Measurements from ENCODE around the gene TMIGD1.

TMIGD1 gene

DNA sequence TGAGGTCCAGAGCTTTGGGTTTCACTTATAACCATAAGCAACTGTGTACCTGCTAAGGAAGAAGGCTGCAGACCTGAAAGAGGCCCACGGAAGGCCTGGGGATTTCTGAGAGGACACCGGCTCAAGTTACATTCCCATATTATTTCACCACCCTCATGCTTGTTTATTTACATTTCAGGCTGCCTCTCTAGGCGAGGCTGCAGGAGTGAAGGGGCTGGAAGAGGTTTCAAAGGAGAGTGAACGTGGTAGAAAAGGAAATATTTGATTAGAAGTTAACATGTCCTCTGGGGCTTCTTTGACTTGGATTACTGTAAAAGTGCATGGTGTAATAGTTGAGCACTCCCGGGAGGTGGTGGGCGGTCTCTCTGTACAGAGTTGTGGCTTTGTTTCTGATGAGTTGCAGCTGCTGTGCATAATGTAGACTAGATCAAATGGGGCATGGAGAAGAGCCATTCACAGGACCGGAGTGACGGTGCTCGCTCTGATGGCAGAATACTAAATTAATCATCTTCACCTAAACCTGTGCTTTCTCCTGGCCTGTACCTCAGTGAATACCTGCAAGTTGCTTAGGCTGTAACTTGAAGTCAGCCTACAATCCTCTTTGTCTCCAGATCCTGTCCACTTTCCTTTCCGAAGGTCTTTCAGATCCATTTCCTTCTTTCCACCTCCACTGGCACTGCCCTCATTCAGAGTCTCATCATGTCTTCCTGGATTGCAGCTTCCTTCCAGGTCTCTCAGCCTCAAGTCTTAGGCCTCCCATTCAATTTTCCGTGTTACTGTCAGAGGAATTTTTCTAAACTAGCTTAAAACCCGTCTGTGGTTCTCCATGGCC lies 43.0 kb upstream of the TMIGD1 start:
- Histone ChIP-seq H3K4me3 (ENCODE audit: extremely low read depth, insufficient read depth, low read length, poor library complexity, severe bottlenecking) (no peak overlapping the region), H3K36me3 (ENCODE audit: control insufficient read depth, insufficient read depth, low read length) (no peaks in the 10 kb centered on the region), H3K27ac (ENCODE audit: low read depth, low read length, severe bottlenecking) (no peak overlapping the region), H3K4me1 (ENCODE audit: control insufficient read depth, insufficient read depth, low read length, poor library complexity, severe bottlenecking) (peaks cover 7% of the 10 kb centered on the region), H3K9me3 (ENCODE audit: control insufficient read depth, low read length) (no peaks in the 10 kb centered on the region)
- 74 to 82% methylated on average over 9 of the region's 12 CpGs for WGBS, 2 experiments (ENCODE audit: insufficient coverage in 2 of 2)

DNA sequence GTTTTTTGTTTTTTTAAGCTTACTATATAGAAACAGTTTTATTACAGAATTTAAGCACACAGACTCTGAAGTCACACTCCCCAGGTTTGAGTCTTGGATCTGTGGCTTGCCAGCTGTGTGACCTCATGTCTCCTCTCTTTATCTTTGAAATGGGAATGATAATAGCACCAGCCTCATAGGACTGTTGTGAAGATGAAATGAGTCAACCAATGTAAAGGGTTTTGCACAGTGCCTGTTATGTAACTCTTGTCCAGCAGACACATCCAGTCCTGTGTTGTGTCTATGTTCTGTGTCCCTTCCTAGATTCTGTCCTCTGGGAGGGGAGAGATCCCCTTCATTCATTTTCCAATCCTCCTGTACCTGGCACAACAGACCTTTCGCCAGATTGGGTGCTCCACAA lies 41.8 kb upstream of the TMIGD1 start:
- 100% methylated on average over 1 of the region's 1 CpG; no CpG with 5 or more reads in 1 of the 2 experiments for WGBS, 2 experiments (ENCODE audit: insufficient coverage in 2 of 2)
- H3K4me3 ChIP-seq (ENCODE audit: extremely low read depth, insufficient read depth, low read length, poor library complexity, severe bottlenecking) = no peak overlapping the region
- H3K27ac ChIP-seq (ENCODE audit: low read depth, low read length, severe bottlenecking) = no peak overlapping the region
- H3K36me3 ChIP-seq (ENCODE audit: control insufficient read depth, insufficient read depth, low read length) = no peaks in the 10 kb centered on the region
- H3K9me3 ChIP-seq (ENCODE audit: control insufficient read depth, low read length) = no peaks in the 10 kb centered on the region
- peaks cover 7% of the 10 kb centered on the region for H3K4me1 ChIP-seq (ENCODE audit: control insufficient read depth, insufficient read depth, low read length, poor library complexity, severe bottlenecking)

DNA sequence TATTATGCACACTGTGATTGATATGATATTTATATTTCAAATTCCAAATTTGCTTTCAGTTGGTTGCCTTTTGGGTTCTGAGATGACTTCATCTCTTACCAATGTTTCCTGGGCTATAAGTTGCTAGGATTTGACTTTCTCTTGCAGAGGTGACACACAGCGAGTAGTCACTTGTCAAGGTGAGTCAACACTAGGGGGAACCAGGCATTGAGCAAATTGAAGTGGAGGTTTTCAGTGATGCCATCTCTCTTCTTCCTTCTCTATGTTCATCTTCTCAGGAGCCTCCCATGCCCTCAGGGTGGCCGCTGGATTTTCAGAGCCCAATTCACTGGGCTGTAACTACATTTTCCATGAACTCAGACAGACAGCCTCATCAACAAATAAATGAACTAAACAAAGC lies 38.9 kb upstream of the TMIGD1 start:
- WGBS, 2 experiments (ENCODE audit: insufficient coverage in 2 of 2) = 100% methylated on average over 1 of the region's 2 CpGs
- Histone ChIP-seq H3K4me1 (ENCODE audit: control insufficient read depth, insufficient read depth, low read length, poor library complexity, severe bottlenecking) (no peaks in the 10 kb centered on the region), H3K9me3 (ENCODE audit: control insufficient read depth, low read length) (no peaks in the 10 kb centered on the region), H3K27ac (ENCODE audit: low read depth, low read length, severe bottlenecking) (no peak overlapping the region), H3K36me3 (ENCODE audit: control insufficient read depth, insufficient read depth, low read length) (no peaks in the 10 kb centered on the region), H3K4me3 (ENCODE audit: extremely low read depth, insufficient read depth, low read length, poor library complexity, severe bottlenecking) (no peak overlapping the region)

DNA sequence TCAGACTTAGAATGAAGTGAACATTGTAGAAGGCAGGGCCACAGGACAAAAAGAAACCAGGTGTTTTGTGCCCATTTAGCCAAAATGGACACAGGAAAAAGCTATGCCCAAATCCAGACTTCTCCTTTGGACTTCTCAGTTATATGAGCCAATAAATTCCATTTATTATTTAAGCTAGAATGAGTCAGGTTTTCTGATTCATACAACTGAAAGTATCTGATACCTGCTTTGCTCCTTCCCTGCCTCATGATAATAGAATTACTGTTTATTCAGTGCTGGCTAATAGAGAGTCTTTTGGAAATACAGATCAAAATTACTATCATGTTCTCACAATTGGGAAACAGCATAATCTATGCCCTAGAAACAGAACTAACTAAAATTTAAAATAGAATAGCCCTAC lies 36.1 kb upstream of the TMIGD1 start:
- H3K4me3 ChIP-seq (ENCODE audit: extremely low read depth, insufficient read depth, low read length, poor library complexity, severe bottlenecking) = no peak overlapping the region
- H3K27ac ChIP-seq (ENCODE audit: low read depth, low read length, severe bottlenecking) = no peak overlapping the region
- no peaks in the 10 kb centered on the region for H3K4me1 ChIP-seq (ENCODE audit: control insufficient read depth, insufficient read depth, low read length, poor library complexity, severe bottlenecking)
- no peaks in the 10 kb centered on the region for H3K36me3 ChIP-seq (ENCODE audit: control insufficient read depth, insufficient read depth, low read length)
- H3K9me3 ChIP-seq (ENCODE audit: control insufficient read depth, low read length) = no peaks in the 10 kb centered on the region

DNA sequence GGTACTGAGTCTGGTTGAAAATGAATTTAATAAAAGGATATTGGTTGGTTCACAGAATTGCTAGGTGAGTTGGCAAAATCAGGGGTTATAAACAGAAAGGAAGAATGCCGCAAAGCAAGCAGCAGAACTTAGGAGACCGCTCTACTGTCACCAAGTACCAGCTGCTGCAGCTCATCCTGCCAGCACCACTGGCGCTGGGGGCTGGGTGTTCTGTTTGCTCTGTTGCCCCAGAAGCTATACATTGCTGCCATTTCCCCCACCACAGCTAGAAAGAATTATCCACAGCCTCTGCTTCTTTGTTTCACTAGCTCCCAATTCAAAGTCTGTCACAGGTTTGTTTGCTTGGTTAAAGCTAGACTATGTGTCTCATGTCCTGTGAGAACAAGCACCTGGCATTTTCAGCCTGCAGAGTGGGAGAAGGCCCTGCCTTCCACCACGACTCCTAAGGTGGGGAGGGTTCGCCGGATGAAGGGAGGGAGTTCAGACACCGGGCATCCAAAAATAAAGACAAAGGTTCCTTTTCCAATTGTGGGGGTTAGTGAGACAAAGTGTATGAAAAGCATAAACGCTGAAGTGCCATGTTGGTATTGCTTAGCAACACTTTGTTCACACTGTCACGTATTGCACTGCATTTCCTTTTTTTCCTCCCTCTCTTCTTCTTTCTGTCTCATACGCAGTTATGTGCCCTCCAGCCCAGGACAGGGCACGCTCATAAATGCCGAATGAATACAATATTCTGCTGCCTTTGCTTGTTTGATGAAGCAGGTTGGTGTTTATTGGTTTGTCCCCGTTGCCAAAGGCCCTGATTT lies 35.3 kb upstream of the TMIGD1 start:
- Histone ChIP-seq H3K27ac (ENCODE audit: low read depth, low read length, severe bottlenecking) (no peak overlapping the region), H3K36me3 (ENCODE audit: control insufficient read depth, insufficient read depth, low read length) (no peaks in the 10 kb centered on the region), H3K9me3 (ENCODE audit: control insufficient read depth, low read length) (no peaks in the 10 kb centered on the region), H3K4me1 (ENCODE audit: control insufficient read depth, insufficient read depth, low read length, poor library complexity, severe bottlenecking) (no peaks in the 10 kb centered on the region), H3K4me3 (ENCODE audit: extremely low read depth, insufficient read depth, low read length, poor library complexity, severe bottlenecking) (no peak overlapping the region)
- 86 to 90% methylated on average over 9 to 11 of the region's 13 CpGs for WGBS, 2 experiments (ENCODE audit: insufficient coverage in 2 of 2)

DNA sequence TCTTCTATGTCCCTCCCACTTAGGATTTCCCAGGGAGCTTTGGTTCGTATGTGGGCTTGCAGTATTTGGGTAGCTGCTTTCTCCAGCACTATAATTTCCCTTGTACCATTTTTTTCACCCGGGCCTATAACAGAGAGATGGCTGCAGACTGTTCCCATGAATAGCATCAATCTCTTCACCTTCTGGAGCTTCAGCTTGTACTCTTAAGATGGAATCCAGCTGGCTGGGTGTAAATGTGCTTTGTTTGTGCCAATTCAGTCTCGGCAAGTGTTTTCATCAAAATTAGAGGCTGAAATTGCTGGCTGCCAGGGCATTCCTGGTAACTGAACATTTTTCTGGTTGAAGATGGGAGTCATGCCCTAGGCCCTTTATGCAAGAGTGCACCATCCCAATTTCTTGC lies 32.7 kb upstream of the TMIGD1 start:
- Histone ChIP-seq H3K4me3 (ENCODE audit: extremely low read depth, insufficient read depth, low read length, poor library complexity, severe bottlenecking) (no peak overlapping the region), H3K9me3 (ENCODE audit: control insufficient read depth, low read length) (no peaks in the 10 kb centered on the region), H3K36me3 (ENCODE audit: control insufficient read depth, insufficient read depth, low read length) (no peaks in the 10 kb centered on the region), H3K4me1 (ENCODE audit: control insufficient read depth, insufficient read depth, low read length, poor library complexity, severe bottlenecking) (no peaks in the 10 kb centered on the region), H3K27ac (ENCODE audit: low read depth, low read length, severe bottlenecking) (no peak overlapping the region)
- WGBS, 2 experiments (ENCODE audit: insufficient coverage in 2 of 2) = 100% methylated on average over 1 to 2 of the region's 3 CpGs

DNA sequence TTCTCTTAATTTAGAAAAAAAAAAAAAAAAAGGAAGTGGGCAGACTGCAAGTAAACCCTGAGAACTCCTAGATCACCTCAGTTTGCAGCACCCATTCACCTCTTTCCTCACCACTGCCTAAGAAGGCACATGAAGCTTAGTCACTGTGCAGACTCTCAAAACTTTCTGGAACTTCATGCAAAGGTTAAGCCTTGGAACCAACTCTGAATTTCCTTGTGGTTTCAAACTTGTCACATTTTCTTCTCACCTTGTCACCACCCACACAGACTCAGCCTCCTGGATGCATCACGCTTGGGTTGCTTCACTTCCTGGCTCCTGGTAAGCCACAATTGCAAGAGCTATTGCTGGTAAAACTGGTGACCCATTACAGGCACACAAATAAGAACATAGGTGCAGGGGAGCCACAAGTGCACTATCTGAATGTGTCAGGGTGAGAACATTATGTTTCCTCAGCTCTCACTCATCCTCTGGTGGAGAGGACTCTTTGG lies 29.9 kb upstream of the TMIGD1 start:
- H3K9me3 ChIP-seq (ENCODE audit: control insufficient read depth, low read length) = peaks cover 3% of the 10 kb centered on the region
- H3K27ac ChIP-seq (ENCODE audit: low read depth, low read length, severe bottlenecking) = no peak overlapping the region
- no peaks in the 10 kb centered on the region for H3K4me1 ChIP-seq (ENCODE audit: control insufficient read depth, insufficient read depth, low read length, poor library complexity, severe bottlenecking)
- no peaks in the 10 kb centered on the region for H3K36me3 ChIP-seq (ENCODE audit: control insufficient read depth, insufficient read depth, low read length)
- 80 to 100% methylated on average over 1 of the region's 1 CpG for WGBS, 2 experiments (ENCODE audit: insufficient coverage in 2 of 2)
- H3K4me3 ChIP-seq (ENCODE audit: extremely low read depth, insufficient read depth, low read length, poor library complexity, severe bottlenecking) = no peak overlapping the region

DNA sequence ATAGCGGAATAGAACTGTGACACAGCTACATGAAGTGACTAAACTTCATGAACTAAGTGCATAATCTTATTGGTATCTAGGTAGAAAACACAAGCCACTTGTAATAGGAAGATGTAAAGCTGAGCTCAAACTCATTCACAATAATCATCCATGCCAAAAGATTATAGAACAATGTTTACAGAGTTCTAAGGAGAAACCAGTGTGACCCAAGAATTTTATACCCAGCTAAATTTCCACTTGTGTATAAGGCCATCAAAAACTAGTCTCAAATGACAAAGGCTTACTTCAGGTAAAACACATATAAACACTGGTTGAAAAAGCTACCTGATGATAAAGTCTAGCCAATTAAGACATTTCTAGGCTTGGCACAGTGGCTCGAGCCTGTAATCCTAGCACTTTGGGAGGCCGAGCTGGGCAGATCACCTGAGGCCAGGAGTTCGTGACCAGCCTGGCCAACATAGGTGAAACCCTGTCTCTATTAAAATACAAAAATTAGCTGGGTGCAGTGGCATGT lies 28.0 kb upstream of the TMIGD1 start:
- H3K9me3 ChIP-seq (ENCODE audit: control insufficient read depth, low read length) = peaks cover 3% of the 10 kb centered on the region
- no peaks in the 10 kb centered on the region for H3K36me3 ChIP-seq (ENCODE audit: control insufficient read depth, insufficient read depth, low read length)
- no peaks in the 10 kb centered on the region for H3K4me1 ChIP-seq (ENCODE audit: control insufficient read depth, insufficient read depth, low read length, poor library complexity, severe bottlenecking)
- WGBS, 2 experiments (ENCODE audit: insufficient coverage in 2 of 2) = 93 to 100% methylated on average over 2 to 3 of the region's 4 CpGs
- H3K4me3 ChIP-seq (ENCODE audit: extremely low read depth, insufficient read depth, low read length, poor library complexity, severe bottlenecking) = no peak overlapping the region
- no peak overlapping the region for H3K27ac ChIP-seq (ENCODE audit: low read depth, low read length, severe bottlenecking)

DNA sequence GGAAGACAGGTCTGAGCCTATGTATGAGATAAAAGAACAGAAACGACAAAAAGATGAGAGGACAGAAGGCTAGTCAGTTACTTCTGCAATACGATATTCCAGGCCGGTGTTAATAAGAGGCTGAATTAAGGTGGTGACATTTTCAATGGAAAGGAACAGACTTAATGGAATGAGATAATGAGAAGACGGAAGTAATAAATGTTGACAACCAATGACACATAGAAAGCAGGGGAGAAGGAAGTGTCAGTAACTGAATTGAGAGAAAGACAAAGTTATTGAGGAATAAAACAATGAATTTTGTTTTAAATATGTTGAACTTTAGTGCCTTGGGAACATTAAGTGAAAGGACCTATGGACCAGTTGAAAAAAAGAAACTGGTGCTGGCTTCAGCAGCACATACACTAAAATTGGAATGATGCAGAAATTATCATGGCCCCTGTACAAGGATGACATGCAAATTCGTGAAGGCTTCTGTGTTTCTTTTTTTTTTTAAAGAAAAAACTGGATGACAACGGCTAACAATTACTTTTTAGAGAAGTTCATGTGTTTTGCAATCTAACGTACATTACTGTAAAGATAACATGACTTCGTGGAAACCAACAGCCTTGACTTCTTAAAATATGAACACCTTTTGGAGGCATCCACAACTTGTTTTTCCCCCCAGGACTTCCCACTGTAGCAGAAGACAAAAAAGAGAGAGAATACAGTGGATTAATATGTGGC lies 26.4 kb upstream of the TMIGD1 start:
- WGBS, 2 experiments (ENCODE audit: insufficient coverage in 2 of 2) = 88 to 91% methylated on average over 6 to 7 of the region's 8 CpGs

DNA sequence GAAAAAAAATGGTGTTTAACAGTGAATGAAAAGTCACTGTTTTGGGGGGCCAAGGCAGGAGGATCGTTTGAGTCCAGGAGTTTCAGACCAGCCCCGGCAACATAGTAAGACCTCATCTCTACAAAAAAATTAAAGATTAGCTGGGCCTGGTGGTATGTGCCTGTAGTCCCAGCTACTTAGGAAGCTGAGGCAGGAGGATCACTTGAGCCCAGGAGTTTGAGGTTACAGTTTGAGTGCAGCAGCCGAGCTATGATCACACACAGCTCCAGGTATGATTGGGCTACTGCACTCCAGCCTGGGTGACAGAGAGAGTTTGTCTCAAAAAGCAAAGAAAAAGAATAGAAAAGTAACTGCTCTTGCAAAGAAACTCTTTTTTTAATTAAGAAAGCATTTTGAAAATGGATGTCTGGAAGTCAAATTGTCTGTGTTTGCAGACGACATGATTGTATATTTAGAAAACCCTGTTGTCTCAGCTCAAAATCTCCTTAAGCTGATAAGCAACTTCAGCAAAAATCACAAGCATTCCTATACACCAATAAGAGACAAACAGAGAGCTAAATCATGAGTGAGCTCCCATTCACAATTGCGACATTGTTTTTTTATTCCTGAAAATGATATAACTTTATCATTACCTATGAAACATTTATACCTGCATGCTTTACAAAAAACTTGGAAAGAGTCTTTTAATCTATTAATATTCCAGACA lies 24.4 kb upstream of the TMIGD1 start:
- Histone ChIP-seq H3K27ac (ENCODE audit: low read depth, low read length, severe bottlenecking) (no peak overlapping the region), H3K4me3 (ENCODE audit: extremely low read depth, insufficient read depth, low read length, poor library complexity, severe bottlenecking) (no peak overlapping the region), H3K9me3 (ENCODE audit: control insufficient read depth, low read length) (peaks cover 3% of the 10 kb centered on the region), H3K4me1 (ENCODE audit: control insufficient read depth, insufficient read depth, low read length, poor library complexity, severe bottlenecking) (no peaks in the 10 kb centered on the region), H3K36me3 (ENCODE audit: control insufficient read depth, insufficient read depth, low read length) (no peaks in the 10 kb centered on the region)
- 67 to 76% methylated on average over 1 to 2 of the region's 5 CpGs for WGBS, 2 experiments (ENCODE audit: insufficient coverage in 2 of 2)

More for the DNA sequence above, 26.4 kb upstream of the TMIGD1 start:
- Histone ChIP-seq H3K4me1 (ENCODE audit: control insufficient read depth, insufficient read depth, low read length, poor library complexity, severe bottlenecking) (no peaks in the 10 kb centered on the region), H3K4me3 (ENCODE audit: extremely low read depth, insufficient read depth, low read length, poor library complexity, severe bottlenecking) (no peak overlapping the region), H3K36me3 (ENCODE audit: control insufficient read depth, insufficient read depth, low read length) (no peaks in the 10 kb centered on the region), H3K27ac (ENCODE audit: low read depth, low read length, severe bottlenecking) (no peak overlapping the region), H3K9me3 (ENCODE audit: control insufficient read depth, low read length) (peaks cover 3% of the 10 kb centered on the region)

Measured in mesodermal cell (in vitro differentiated cells).